ENCODE results near the gene ADAMTSL1. TPM values are rescaled to one million over a fixed set of nuclear protein-coding genes. Genes with fewer than 3 reads are reported as not detected.

Gene ADAMTSL1
- total RNA-seq, 2 donors from 2014 or later = 1.5 TPM; not detected in 1

- Mint-ChIP-seq H3K4me1 (no peaks in the 10 kb centered on the region), H3K27ac (no peak overlapping the region), H3K36me3 (ENCODE audit: low read depth) (no peaks in the 10 kb centered on the region), H3K9me3 (peaks cover 4% of the 10 kb centered on the region), H3K27me3 (ENCODE audit: insufficient read depth) (no peaks in the 10 kb centered on the region), H3K4me3 (no peak overlapping the region)
- H3K27ac ChIP-seq (ENCODE audit: low read depth, low read length) = no peak overlapping the region
- no peak overlapping the region for H3K4me3 ChIP-seq (ENCODE audit: low read length)
- no peaks in the 10 kb centered on the region for H3K4me1 ChIP-seq (ENCODE audit: control insufficient read depth, insufficient read depth, low read length)
- H3K27me3 ChIP-seq (ENCODE audit: control insufficient read depth, insufficient read depth, low read length, poor library complexity, severe bottlenecking) = no peaks in the 10 kb centered on the region
- no peak for TF ChIP-seq CTCF (conservative IDR thresholded peaks at IDR 0.05)
- WGBS, 2 experiments (ENCODE audit: insufficient coverage in 1 of 2, insufficient read length in 1 of 2) = 70 to 89% methylated on average over 3 of the region's 3 CpGs
- H3K9ac ChIP-seq (ENCODE audit: extremely low read depth, low read length, poor library complexity, severe bottlenecking) = no peak overlapping the region
- no peak for DNase-seq
- no peaks in the 10 kb centered on the region for H3K36me3 ChIP-seq (ENCODE audit: control insufficient read depth, insufficient read depth, low read length)
- H3K9me3 ChIP-seq (ENCODE audit: control insufficient read depth, low read length) = peaks cover 6% of the 10 kb centered on the region
These were observed 75.8 kb downstream of the ADAMTSL1 start for GRCh38 chr9:18549772-18550171.

DNA sequence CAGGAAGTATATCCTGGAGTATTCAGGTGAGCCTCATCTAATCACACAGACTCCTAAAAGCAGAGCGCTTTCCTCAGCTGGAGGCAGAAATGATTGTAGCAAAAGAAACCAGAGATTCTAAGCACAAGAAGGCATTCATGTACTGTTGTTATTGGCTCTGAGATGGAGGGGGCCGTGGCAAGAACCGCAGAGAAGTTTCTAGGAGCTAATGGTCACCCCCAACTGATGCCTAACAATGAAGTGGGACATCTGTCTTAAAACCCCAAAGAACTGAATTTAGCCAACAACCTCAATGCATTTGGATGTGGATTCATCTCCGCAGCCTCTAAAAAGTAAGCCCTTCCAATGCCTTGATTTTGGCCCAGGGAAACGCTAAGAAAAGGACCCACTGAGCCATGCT, 76.3 kb downstream of the ADAMTSL1 start:
- no peaks in the 10 kb centered on the region for H3K36me3 ChIP-seq (ENCODE audit: control insufficient read depth, insufficient read depth, low read length)
- no peaks in the 10 kb centered on the region for H3K27me3 ChIP-seq (ENCODE audit: control insufficient read depth, insufficient read depth, low read length, poor library complexity, severe bottlenecking)
- H3K9me3 ChIP-seq (ENCODE audit: control insufficient read depth, low read length) = peaks cover 6% of the 10 kb centered on the region
- H3K4me3 ChIP-seq (ENCODE audit: low read length) = no peak overlapping the region
- no peak for TF ChIP-seq CTCF (conservative IDR thresholded peaks at IDR 0.05)
- no peaks in the 10 kb centered on the region for H3K4me1 Mint-ChIP-seq
- no peaks in the 10 kb centered on the region for H3K4me1 ChIP-seq (ENCODE audit: control insufficient read depth, insufficient read depth, low read length)
- H3K27ac Mint-ChIP-seq = no peak overlapping the region
- 90 to 94% methylated on average over 4 to 5 of the region's 5 CpGs for WGBS, 2 experiments (ENCODE audit: insufficient coverage in 1 of 2, insufficient read length in 1 of 2)
- peaks cover 4% of the 10 kb centered on the region for H3K9me3 Mint-ChIP-seq
- H3K27ac ChIP-seq (ENCODE audit: low read depth, low read length) = no peak overlapping the region
- H3K36me3 Mint-ChIP-seq (ENCODE audit: low read depth) = no peaks in the 10 kb centered on the region
- no peak for DNase-seq
- no peak overlapping the region for H3K9ac ChIP-seq (ENCODE audit: extremely low read depth, low read length, poor library complexity, severe bottlenecking)
- no peaks in the 10 kb centered on the region for H3K27me3 Mint-ChIP-seq (ENCODE audit: insufficient read depth)
- H3K4me3 Mint-ChIP-seq = no peak overlapping the region

- Histone ChIP-seq H3K9me3 (ENCODE audit: control insufficient read depth, low read length) (peaks cover 6% of the 10 kb centered on the region), H3K4me1 (ENCODE audit: control insufficient read depth, insufficient read depth, low read length) (no peaks in the 10 kb centered on the region), H3K27ac (ENCODE audit: low read depth, low read length) (no peak overlapping the region), H3K4me3 (ENCODE audit: low read length) (no peak overlapping the region), H3K9ac (ENCODE audit: extremely low read depth, low read length, poor library complexity, severe bottlenecking) (no peak overlapping the region), H3K27me3 (ENCODE audit: control insufficient read depth, insufficient read depth, low read length, poor library complexity, severe bottlenecking) (no peaks in the 10 kb centered on the region), H3K36me3 (ENCODE audit: control insufficient read depth, insufficient read depth, low read length) (no peaks in the 10 kb centered on the region)
- H3K36me3 Mint-ChIP-seq (ENCODE audit: low read depth) = no peaks in the 10 kb centered on the region
- H3K4me1 Mint-ChIP-seq = no peaks in the 10 kb centered on the region
- H3K4me3 Mint-ChIP-seq = no peak overlapping the region
- WGBS, 2 experiments (ENCODE audit: insufficient coverage in 1 of 2, insufficient read length in 1 of 2) = 94 to 96% methylated on average over 4 to 5 of the region's 6 CpGs
- peaks cover 8% of the 10 kb centered on the region for H3K9me3 Mint-ChIP-seq
- H3K27me3 Mint-ChIP-seq (ENCODE audit: insufficient read depth) = no peaks in the 10 kb centered on the region
- DNase-seq = no peak
- no peak overlapping the region for H3K27ac Mint-ChIP-seq
- TF ChIP-seq CTCF (conservative IDR thresholded peaks at IDR 0.05) = no peak
These were observed 80.3 kb downstream of the ADAMTSL1 start for GRCh38 chr9:18554244-18554643.

All from endodermal cell (in vitro differentiated cells).